GM15510 (cell line): Measurements from ENCODE around the gene CILP.

Experiments
- POLR2A ChIP-seq: IDR thresholded peaks from 3 replicates; pipeline ENCODE4 v1.6.1; 2011; ENCODE audit warnings: borderline replicate concordance; ENCODE audit not compliant: insufficient read length; ENCODE audit errors: extremely low read depth

The CILP gene

DNA sequence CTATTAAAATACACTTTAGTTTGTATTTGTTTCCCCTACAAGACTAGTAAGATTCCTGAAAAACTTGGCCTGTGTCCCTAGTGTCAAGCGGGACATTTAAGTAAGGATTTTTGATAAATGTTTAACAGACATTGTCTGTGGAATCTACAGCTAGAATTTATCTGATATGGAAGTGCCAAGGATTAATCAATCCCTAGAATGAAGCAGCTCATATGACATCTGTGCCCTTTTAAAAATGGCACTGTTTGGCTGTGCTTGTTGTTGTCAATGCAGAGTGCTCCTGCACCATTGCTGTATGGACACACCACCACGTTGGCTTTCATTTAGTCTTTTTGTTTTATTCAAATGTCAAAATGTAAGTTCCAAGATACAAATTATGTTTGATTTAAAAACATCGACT, 63.4 kb downstream of the CILP start:
- no peak for TF ChIP-seq POLR2A

DNA sequence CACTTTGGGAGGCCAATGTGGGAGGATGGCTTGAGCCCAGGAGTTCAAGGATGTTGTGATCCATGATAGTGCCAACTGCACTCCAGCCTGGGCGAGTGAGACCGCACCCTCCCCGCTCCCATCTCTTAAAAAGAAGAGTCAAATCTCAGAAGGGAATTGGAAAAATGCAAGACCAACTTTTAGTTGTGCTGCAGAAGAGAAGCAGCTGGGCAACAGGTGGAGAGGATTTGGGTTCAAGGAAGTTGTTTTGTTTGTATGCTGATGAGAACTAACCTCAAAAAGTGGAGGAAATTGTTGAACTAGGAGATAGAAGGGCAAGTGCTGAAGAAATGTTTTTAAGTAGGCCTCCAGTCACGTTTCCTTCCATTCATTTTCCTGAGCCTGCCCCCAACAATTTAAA, 64.8 kb downstream of the CILP start:
- no peak for TF ChIP-seq POLR2A
